Esophagus squamous epithelium (tissue), 4 donors: ENCODE results near the gene KMT2C.

Experiments
- POLR2A ChIP-seq, 4 donors: fragments of 450-650 bp; IDR thresholded peaks; one replicate each; pipeline ENCODE4 v1.6.1; 2017; ENCODE audit warnings: antibody characterized with exemption in 4 of 4, mild to moderate bottlenecking in 4 of 4, moderate library complexity in 3 of 4
- TF ChIP-seq, protein P1 (sequence below), 6 experiments: fragments of 450-650 bp in 4 of 6; fragments of 200-600 bp in 2 of 6; sonication (generic) in 2 of 6; IDR thresholded peaks; one replicate each; pipeline ENCODE4 v1.5.1; 2016 to 2019; ENCODE audit warnings: antibody characterized with exemption in 6 of 6, mild to moderate bottlenecking in 4 of 6, moderate library complexity in 4 of 6

DNA sequence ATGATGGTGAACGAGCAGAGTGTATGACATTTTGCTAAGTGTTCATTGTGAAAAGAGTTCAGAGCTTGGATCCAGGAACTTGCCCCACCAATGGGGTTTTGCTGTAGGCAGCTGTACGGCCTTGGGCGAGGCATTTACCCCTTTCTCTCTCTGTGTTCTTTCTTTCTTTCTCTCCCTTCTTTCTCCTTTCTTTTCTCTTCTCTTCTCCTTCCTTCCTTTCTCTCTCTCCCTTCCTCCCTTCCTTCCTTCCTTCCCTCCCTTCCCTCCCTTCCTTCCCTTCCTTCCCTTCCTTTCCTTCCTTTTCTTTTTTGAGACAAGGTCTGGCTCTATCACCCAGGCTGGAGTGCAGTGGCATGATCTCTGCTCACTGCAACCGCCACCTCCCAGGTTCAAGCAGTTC lies 45.3 kb upstream of the KMT2C start:
- TF ChIP-seq, protein P1, sequence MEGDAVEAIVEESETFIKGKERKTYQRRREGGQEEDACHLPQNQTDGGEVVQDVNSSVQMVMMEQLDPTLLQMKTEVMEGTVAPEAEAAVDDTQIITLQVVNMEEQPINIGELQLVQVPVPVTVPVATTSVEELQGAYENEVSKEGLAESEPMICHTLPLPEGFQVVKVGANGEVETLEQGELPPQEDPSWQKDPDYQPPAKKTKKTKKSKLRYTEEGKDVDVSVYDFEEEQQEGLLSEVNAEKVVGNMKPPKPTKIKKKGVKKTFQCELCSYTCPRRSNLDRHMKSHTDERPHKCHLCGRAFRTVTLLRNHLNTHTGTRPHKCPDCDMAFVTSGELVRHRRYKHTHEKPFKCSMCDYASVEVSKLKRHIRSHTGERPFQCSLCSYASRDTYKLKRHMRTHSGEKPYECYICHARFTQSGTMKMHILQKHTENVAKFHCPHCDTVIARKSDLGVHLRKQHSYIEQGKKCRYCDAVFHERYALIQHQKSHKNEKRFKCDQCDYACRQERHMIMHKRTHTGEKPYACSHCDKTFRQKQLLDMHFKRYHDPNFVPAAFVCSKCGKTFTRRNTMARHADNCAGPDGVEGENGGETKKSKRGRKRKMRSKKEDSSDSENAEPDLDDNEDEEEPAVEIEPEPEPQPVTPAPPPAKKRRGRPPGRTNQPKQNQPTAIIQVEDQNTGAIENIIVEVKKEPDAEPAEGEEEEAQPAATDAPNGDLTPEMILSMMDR (IDR thresholded peaks at IDR 0.05) = no peak
- no peak for TF ChIP-seq POLR2A (IDR thresholded peaks at IDR 0.05)
